ENCODE data around the gene METTL2B.
"Not testable (repeated sequence)": the region's sequence is repeated elsewhere in the genome, so short reads cannot be mapped to it uniquely, and the experiment has no call there.

DNA sequence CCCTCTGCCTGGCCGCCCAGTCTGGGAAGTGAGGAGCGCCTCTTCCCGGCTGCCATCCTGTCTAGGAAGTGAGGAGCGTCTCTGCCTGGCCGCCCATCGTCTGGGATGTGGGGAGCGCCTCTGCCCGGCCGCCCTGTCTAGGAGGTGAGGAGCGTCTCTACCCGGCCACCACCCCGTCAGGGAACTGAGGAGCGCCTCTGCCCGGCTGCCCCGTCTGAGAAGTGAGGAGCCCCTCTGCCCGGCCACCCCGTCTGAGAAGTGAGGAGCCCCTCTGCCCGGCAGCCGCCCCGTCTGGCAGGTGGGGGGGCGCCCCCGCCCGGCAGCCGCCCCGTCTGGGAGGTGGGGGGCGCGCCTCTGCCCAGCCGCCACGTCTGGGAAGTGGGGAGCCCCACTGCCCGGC lies 13.2 kb upstream of the METTL2B start:
- not testable (repeated sequence) for TF ChIP-seq CTCF (conservative IDR thresholded peaks at IDR 0.05 in 1 of 2, IDR thresholded peaks at IDR 0.05 in 1 of 2; ENCODE audit: low read depth in 1 of 2, low read length in 2 of 2); EZH2 (IDR thresholded peaks at IDR 0.05; ENCODE audit: low read length, missing control alignments)

All from fibroblast of lung (primary cell).